Activated CD4-positive, alpha-beta memory T cell treated with anti-CD3 and anti-CD28 coated beads for 36 hours (primary cell): ENCODE measurements around the gene RPL9. TPM values are rescaled to one million over a fixed set of nuclear protein-coding genes. Genes with fewer than 3 reads are reported as not detected.

Experiments used
- CTCF ChIA-PET: fragments of 350-600 bp; sonication (Branson Sonifier 250); formaldehyde crosslinking; loops from one replicate; lab custom pipeline; 2021; ENCODE audit warnings: antibody characterized with exemption, inconsistent platforms; lab: Charles Lee
- POLR2A ChIA-PET: fragments of 350-600 bp; sonication (Branson Sonifier 250); formaldehyde crosslinking; loops from one replicate; lab custom pipeline; 2021; ENCODE audit warnings: antibody characterized with exemption; lab: Charles Lee
- DNase-seq: peaks from one replicate; pipeline ENCODE4 v3.0.0-alpha.2; 2020
- H3K27ac Mint-ChIP-seq: one replicate; pipeline ENCODE4 v1.8.0; 2021; ENCODE audit warnings: mixed read lengths
- H3K27me3 Mint-ChIP-seq: one replicate; pipeline ENCODE4 v1.8.0; 2021; ENCODE audit warnings: mixed read lengths
- H3K36me3 Mint-ChIP-seq: one replicate; pipeline ENCODE4 v1.8.0; 2021; ENCODE audit warnings: mixed read lengths
- H3K4me1 Mint-ChIP-seq: one replicate; pipeline ENCODE4 v1.8.0; 2021; ENCODE audit warnings: low read depth, mixed read lengths
- H3K4me3 Mint-ChIP-seq: one replicate; pipeline ENCODE4 v1.8.0; 2021; ENCODE audit warnings: mild to moderate bottlenecking, mixed read lengths
- H3K9me3 Mint-ChIP-seq: one replicate; pipeline ENCODE4 v1.8.0; 2021; ENCODE audit warnings: mixed read lengths
- intact Hi-C: fragments of 100-400 bp; cut with micrococcal nuclease; formaldehyde crosslinking; loops from one replicate; pipeline ENCODE4 v1.15.1; 2023
- microRNA-seq: library from miRNA; unstranded; fragments of <30 nt; microRNA quantifications from one replicate; pipeline ENCODE4 v1.2.0, GENCODE V29; 2022; ENCODE audit warnings: borderline number of aligned reads, borderline microRNAs expressed, borderline replicate concordance
- total RNA-seq, 2 experiments: library from RNA; stranded (reverse); gene quantifications; one replicate each; pipeline ENCODE4 v1.2.3, GENCODE V29; 2021

The RPL9 gene
- total RNA-seq, 2 experiments from 2014 or later = 2,178 to 2,222 TPM

- ChIA-PET POLR2A (no interaction called here), CTCF (interaction anchor here (1.0 kb wide), 1 partner anchor 9 kb away, joined by 3 read pairs; no protein-coding TSS in a partner anchor)
- Mint-ChIP-seq H3K4me1 (no peaks in the 10 kb centered on the region), H3K27me3 (no peaks in the 10 kb centered on the region), H3K36me3 (no peaks in the 10 kb centered on the region), H3K4me3 (no peak overlapping the region), H3K9me3 (no peaks in the 10 kb centered on the region), H3K27ac (no peak overlapping the region)
- DNase-seq = no peak
- intact Hi-C loops = no loop called here
These were observed 51.2 kb downstream of the RPL9 start for GRCh38 chr4:39407584-39407885.

- DNase-seq = no peak
- H3K36me3 Mint-ChIP-seq = no peaks in the 10 kb centered on the region
- no peak within 1 kb of the TSS for H3K27ac Mint-ChIP-seq
- no peak within 1 kb of the TSS for H3K4me3 Mint-ChIP-seq
- no peaks in the 10 kb centered on the region for H3K9me3 Mint-ChIP-seq
- ChIA-PET POLR2A (no interaction called here), CTCF (interaction anchor here (1.0 kb wide), 1 partner anchor 10 kb away, joined by 3 read pairs; no protein-coding TSS in a partner anchor)
- H3K4me1 Mint-ChIP-seq = no peaks in the 10 kb centered on the region
- no peaks in the 10 kb centered on the region for H3K27me3 Mint-ChIP-seq
- intact Hi-C loops = no loop called here
These were observed 51.7 kb downstream of the RPL9 start, which contains the start of gene KLB for GRCh38 chr4:39406763-39407583. TSS of gene KLB (plus strand) at chr4:39406930. CDS start at chr4:39406950, 20 bp downstream.

Small RNA genes within 50 kb of the gene (microRNA-seq; reads per million reads assigned to microRNA genes)
- gene MIR5591 = not detected

Other genes with a start within 250 kb of the RPL9 start
- 10 to 100 TPM; 86.7 to 89.4 TPM for gene RFC1, start 92.6 kb downstream of the RPL9 start, total RNA-seq
- gene KLB, start 52.0 kb downstream of the RPL9 start, total RNA-seq = not detected
- gene LIAS, start 134 bp upstream of the RPL9 start, total RNA-seq = 10 to 100 TPM; 23.2 to 23.7 TPM
- 10 to 100 TPM; 28.7 to 32.9 TPM for gene UGDH, start 68.5 kb upstream of the RPL9 start, total RNA-seq
- gene SMIM14, start 179.9 kb upstream of the RPL9 start, total RNA-seq = 1 to 10 TPM; 4.9 to 5.6 TPM
- 10 to 100 TPM; 81.4 to 83.5 TPM for gene UBE2K, start 239.2 kb upstream of the RPL9 start, total RNA-seq